ENCODE measurements around the gene COL23A1. TPM values are rescaled to one million over a fixed set of nuclear protein-coding genes. Genes with fewer than 3 reads are reported as not detected.

Gene COL23A1
- total RNA-seq, 1 experiment from 2014 or later: 18.0 TPM

GRCh38 chr5:178427576-178428197 is 162.5 kb downstream of the COL23A1 start:
- H3K27me3 ChIP-seq (ENCODE audit: control insufficient read depth, insufficient read depth, low read length): no peaks in the 10 kb centered on the region
- peak; percentile 26 for DNase-seq

GRCh38 chr5:178426326-178427130 is 163.7 kb downstream of the COL23A1 start:
- no peaks in the 10 kb centered on the region for H3K27me3 ChIP-seq (ENCODE audit: control insufficient read depth, insufficient read depth, low read length)
- DNase-seq: peak; percentile 33
- H3K4me3 ChIP-seq (ENCODE audit: insufficient read depth, low read depth, low read length): no peak overlapping the region
- no peaks in the 10 kb centered on the region for H3K36me3 ChIP-seq (replicated peaks; ENCODE audit: control insufficient read depth, insufficient read depth, low read length)

More at GRCh38 chr5:178427576-178428197, 162.5 kb downstream of the COL23A1 start:
- Histone ChIP-seq H3K4me3 (ENCODE audit: insufficient read depth, low read depth, low read length) (no peak overlapping the region), H3K36me3 (replicated peaks; ENCODE audit: control insufficient read depth, insufficient read depth, low read length) (no peaks in the 10 kb centered on the region)

GRCh38 chr5:178425621-178426068 is 164.5 kb downstream of the COL23A1 start:
- Histone ChIP-seq H3K27me3 (ENCODE audit: control insufficient read depth, insufficient read depth, low read length) (no peaks in the 10 kb centered on the region), H3K36me3 (replicated peaks; ENCODE audit: control insufficient read depth, insufficient read depth, low read length) (no peaks in the 10 kb centered on the region), H3K4me3 (ENCODE audit: insufficient read depth, low read depth, low read length) (no peak overlapping the region)
- peak; percentile 51 for DNase-seq

GRCh38 chr5:178424810-178425177 is 165.4 kb downstream of the COL23A1 start:
- H3K36me3 ChIP-seq (replicated peaks; ENCODE audit: control insufficient read depth, insufficient read depth, low read length): no peaks in the 10 kb centered on the region
- DNase-seq: peak; percentile 14
- no peaks in the 10 kb centered on the region for H3K27me3 ChIP-seq (ENCODE audit: control insufficient read depth, insufficient read depth, low read length)
- H3K4me3 ChIP-seq (ENCODE audit: insufficient read depth, low read depth, low read length): no peak overlapping the region

GRCh38 chr5:178423901-178424809 is 166.0 kb downstream of the COL23A1 start:
- DNase-seq: peak; percentile 12
- Histone ChIP-seq H3K4me3 (ENCODE audit: insufficient read depth, low read depth, low read length) (no peak overlapping the region), H3K36me3 (replicated peaks; ENCODE audit: control insufficient read depth, insufficient read depth, low read length) (no peaks in the 10 kb centered on the region), H3K27me3 (ENCODE audit: control insufficient read depth, insufficient read depth, low read length) (no peaks in the 10 kb centered on the region)

- Histone ChIP-seq H3K36me3 (replicated peaks; ENCODE audit: control insufficient read depth, insufficient read depth, low read length) (no peaks in the 10 kb centered on the region), H3K27me3 (ENCODE audit: control insufficient read depth, insufficient read depth, low read length) (no peaks in the 10 kb centered on the region), H3K4me3 (ENCODE audit: insufficient read depth, low read depth, low read length) (no peak overlapping the region)
- DNase-seq: peak; percentile 14
Measured at GRCh38 chr5:178423431-178423830, 166.8 kb downstream of the COL23A1 start.

- Histone ChIP-seq H3K27me3 (ENCODE audit: control insufficient read depth, insufficient read depth, low read length) (no peaks in the 10 kb centered on the region), H3K36me3 (replicated peaks; ENCODE audit: control insufficient read depth, insufficient read depth, low read length) (no peaks in the 10 kb centered on the region), H3K4me3 (ENCODE audit: insufficient read depth, low read depth, low read length) (no peak overlapping the region)
- DNase-seq: peak; percentile 43
Measured at GRCh38 chr5:178422400-178422775, 167.8 kb downstream of the COL23A1 start.

- DNase-seq: peak; percentile 39
- H3K27me3 ChIP-seq (ENCODE audit: control insufficient read depth, insufficient read depth, low read length): no peaks in the 10 kb centered on the region
- no peaks in the 10 kb centered on the region for H3K36me3 ChIP-seq (replicated peaks; ENCODE audit: control insufficient read depth, insufficient read depth, low read length)
- no peak overlapping the region for H3K4me3 ChIP-seq (ENCODE audit: insufficient read depth, low read depth, low read length)
Measured at GRCh38 chr5:178421699-178422399, 168.3 kb downstream of the COL23A1 start.

- peak; percentile 16 for DNase-seq
- no peak overlapping the region for H3K4me3 ChIP-seq (ENCODE audit: insufficient read depth, low read depth, low read length)
- no peaks in the 10 kb centered on the region for H3K36me3 ChIP-seq (replicated peaks; ENCODE audit: control insufficient read depth, insufficient read depth, low read length)
Measured at GRCh38 chr5:178421128-178421527, 169.1 kb downstream of the COL23A1 start.

GRCh38 chr5:178420354-178420781 is 169.8 kb downstream of the COL23A1 start:
- peak; percentile 84 for DNase-seq
- no peaks in the 10 kb centered on the region for H3K27me3 ChIP-seq (ENCODE audit: control insufficient read depth, insufficient read depth, low read length)
- no peaks in the 10 kb centered on the region for H3K36me3 ChIP-seq (replicated peaks; ENCODE audit: control insufficient read depth, insufficient read depth, low read length)
- H3K4me3 ChIP-seq (ENCODE audit: insufficient read depth, low read depth, low read length): no peak overlapping the region

More at GRCh38 chr5:178421128-178421527, 169.1 kb downstream of the COL23A1 start:
- no peaks in the 10 kb centered on the region for H3K27me3 ChIP-seq (ENCODE audit: control insufficient read depth, insufficient read depth, low read length)

GRCh38 chr5:178419651-178420050 is 170.5 kb downstream of the COL23A1 start:
- DNase-seq: no peak
- Histone ChIP-seq H3K4me3 (ENCODE audit: insufficient read depth, low read depth, low read length) (no peak overlapping the region), H3K27me3 (ENCODE audit: control insufficient read depth, insufficient read depth, low read length) (no peaks in the 10 kb centered on the region), H3K36me3 (replicated peaks; ENCODE audit: control insufficient read depth, insufficient read depth, low read length) (no peaks in the 10 kb centered on the region)

GRCh38 chr5:178419196-178419595 is 171.0 kb downstream of the COL23A1 start:
- H3K27me3 ChIP-seq (ENCODE audit: control insufficient read depth, insufficient read depth, low read length): no peaks in the 10 kb centered on the region
- H3K4me3 ChIP-seq (ENCODE audit: insufficient read depth, low read depth, low read length): no peak overlapping the region
- peak; percentile 32 for DNase-seq
- H3K36me3 ChIP-seq (replicated peaks; ENCODE audit: control insufficient read depth, insufficient read depth, low read length): no peaks in the 10 kb centered on the region

- Histone ChIP-seq H3K4me3 (ENCODE audit: insufficient read depth, low read depth, low read length) (no peak overlapping the region), H3K36me3 (replicated peaks; ENCODE audit: control insufficient read depth, insufficient read depth, low read length) (no peaks in the 10 kb centered on the region), H3K27me3 (ENCODE audit: control insufficient read depth, insufficient read depth, low read length) (no peaks in the 10 kb centered on the region)
- peak; percentile 26 for DNase-seq
Measured at GRCh38 chr5:178418471-178419010, 171.7 kb downstream of the COL23A1 start.

GRCh38 chr5:178418031-178418430 is 172.2 kb downstream of the COL23A1 start:
- H3K36me3 ChIP-seq (replicated peaks; ENCODE audit: control insufficient read depth, insufficient read depth, low read length): no peaks in the 10 kb centered on the region
- H3K27me3 ChIP-seq (ENCODE audit: control insufficient read depth, insufficient read depth, low read length): no peaks in the 10 kb centered on the region
- H3K4me3 ChIP-seq (ENCODE audit: insufficient read depth, low read depth, low read length): no peak overlapping the region
- DNase-seq: no peak
